ENCODE results near the gene YARS1. TPM values are rescaled to one million over a fixed set of nuclear protein-coding genes. Genes with fewer than 3 reads are reported as not detected.

Gene YARS1
- total RNA-seq, 1 donor from 2014 or later = 43.4 TPM

GRCh38 chr1:32763221-32763620, 53.9 kb downstream of the YARS1 start:
- no peak for DNase-seq

GRCh38 chr1:32761936-32762335, 55.2 kb downstream of the YARS1 start:
- no peak for DNase-seq

- no peak for DNase-seq
Measured at GRCh38 chr1:32761253-32761877, 55.8 kb downstream of the YARS1 start.

- DNase-seq = no peak
Measured at GRCh38 chr1:32759997-32760623, 57.0 kb downstream of the YARS1 start.

- DNase-seq = no peak
Measured at GRCh38 chr1:32759521-32759981, 57.6 kb downstream of the YARS1 start.

GRCh38 chr1:32758795-32759430, 58.2 kb downstream of the YARS1 start:
- DNase-seq = no peak

GRCh38 chr1:32758177-32758794, 58.9 kb downstream of the YARS1 start:
- no peak for DNase-seq

GRCh38 chr1:32757213-32757895, 59.8 kb downstream of the YARS1 start:
- DNase-seq = no peak

- no peak for DNase-seq
Measured at GRCh38 chr1:32755810-32756159, 61.4 kb downstream of the YARS1 start.

- DNase-seq = no peak
Measured at GRCh38 chr1:32755098-32755809, 61.9 kb downstream of the YARS1 start.

GRCh38 chr1:32754317-32755097, 62.7 kb downstream of the YARS1 start:
- DNase-seq = peak; percentile 45

GRCh38 chr1:32753532-32754316, 63.4 kb downstream of the YARS1 start:
- peak; percentile 47 for DNase-seq

- no peak for DNase-seq
Measured at GRCh38 chr1:32749771-32750170, 67.4 kb downstream of the YARS1 start.

- no peak for DNase-seq
Measured at GRCh38 chr1:32749332-32749731, 67.8 kb downstream of the YARS1 start.

- DNase-seq = no peak
Measured at GRCh38 chr1:32748926-32749325, 68.2 kb downstream of the YARS1 start.

- no peak for DNase-seq
Measured at GRCh38 chr1:32748348-32748747, 68.8 kb downstream of the YARS1 start.

- no peak for DNase-seq
Measured at GRCh38 chr1:32746130-32746529, 71.0 kb downstream of the YARS1 start.

GRCh38 chr1:32744071-32744425, 73.1 kb downstream of the YARS1 start:
- no peak for DNase-seq

GRCh38 chr1:32743380-32744070, 73.6 kb downstream of the YARS1 start:
- DNase-seq = no peak

- DNase-seq = no peak
Measured at GRCh38 chr1:32742956-32743355, 74.2 kb downstream of the YARS1 start.
